GM19240 (cell line): ENCODE measurements around the gene NKX1-2.

Source experiments
- DNase-seq: peaks from one replicate; pipeline ENCODE4 v3.0.0; 2011; ENCODE audit warnings: low spot score; ENCODE audit not compliant: insufficient read length

NKX1-2 gene

DNA sequence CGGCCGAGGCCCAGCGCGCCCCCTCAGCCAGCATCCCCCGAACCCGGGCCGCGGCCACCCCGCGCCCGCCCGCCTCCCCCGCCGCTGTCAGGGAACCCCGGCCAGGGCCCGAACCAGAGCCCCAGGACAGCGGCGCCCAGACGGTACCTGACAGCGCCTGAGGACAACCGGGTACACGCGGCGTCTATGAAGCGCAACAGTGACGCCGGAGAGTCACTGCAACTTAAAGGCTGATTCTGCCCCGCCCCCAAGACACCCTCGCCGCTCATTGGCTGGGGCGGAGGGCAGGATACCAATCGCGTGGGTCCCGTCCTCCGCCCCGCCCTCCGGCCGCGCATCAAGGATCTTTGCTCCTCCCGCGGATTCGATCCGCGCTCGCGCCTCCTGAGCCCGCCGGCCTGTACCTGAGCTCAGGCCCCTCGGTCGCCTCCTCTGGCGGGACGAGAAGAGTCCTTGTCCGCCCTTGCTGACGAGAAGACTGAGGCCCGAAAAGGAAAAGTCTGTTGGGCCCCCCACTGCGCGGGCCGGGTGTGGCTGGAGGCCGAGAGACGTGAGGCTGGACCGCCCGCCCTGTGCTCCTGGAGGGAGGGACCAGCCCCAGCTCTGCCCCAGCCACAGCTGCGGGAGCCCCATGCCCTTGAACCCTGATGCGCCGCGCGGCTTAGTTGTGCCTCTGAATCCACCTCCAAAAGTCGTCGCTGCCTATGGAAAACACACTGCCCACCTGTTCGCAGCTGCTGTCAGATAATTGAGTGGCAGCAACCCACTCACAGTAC lies 30.9 kb downstream of the NKX1-2 start, which contains the start of gene OAT:
Gene OAT, minus strand, starts transcription at position 198 of the 776 bp plus-strand sequence. CDS start 6,752 bp downstream, outside the sequence.
- peak; percentile 84 for DNase-seq

GRCh38 chr10:124417895-124418725 lies 31.7 kb downstream of the NKX1-2 start:
- no peak for DNase-seq

DNA sequence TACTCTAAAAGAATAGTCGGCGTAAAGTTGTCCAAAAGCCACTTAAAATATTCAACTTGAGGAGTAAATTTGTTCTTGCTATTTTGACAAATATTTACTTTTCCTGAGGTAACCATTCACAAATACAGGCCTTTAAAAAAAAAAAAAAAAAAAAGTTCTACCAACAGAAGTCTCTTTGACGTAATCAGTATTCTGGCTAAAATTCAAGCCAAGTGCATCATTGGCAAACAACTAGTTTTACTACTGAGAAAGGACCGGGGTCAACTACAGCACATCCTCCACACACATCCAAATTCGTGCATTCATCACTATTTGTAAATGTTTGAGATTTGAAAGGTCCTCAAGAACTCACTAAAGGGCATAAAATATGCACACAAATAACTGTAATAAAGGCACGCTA lies 33.1 kb downstream of the NKX1-2 start:
- no peak for DNase-seq

DNA sequence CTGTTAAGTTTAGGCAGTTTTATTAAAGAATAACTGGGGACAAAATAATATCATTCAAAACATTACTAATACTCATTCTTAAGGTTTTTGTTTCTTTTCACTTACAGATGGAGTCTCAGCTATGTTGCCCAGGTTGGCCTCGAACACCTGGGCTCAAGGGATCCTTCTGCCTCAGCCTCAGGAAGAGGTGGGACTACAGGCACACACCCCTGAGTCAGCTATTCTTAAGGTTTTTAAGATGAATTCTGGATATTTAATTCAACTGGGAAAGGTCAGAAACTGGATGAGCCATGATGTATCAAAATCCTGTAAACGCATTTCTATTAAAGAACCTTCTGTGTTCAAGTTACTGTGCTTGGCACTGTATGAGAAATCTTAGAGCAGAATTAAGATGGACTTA lies 34.6 kb downstream of the NKX1-2 start:
- no peak for DNase-seq

DNA sequence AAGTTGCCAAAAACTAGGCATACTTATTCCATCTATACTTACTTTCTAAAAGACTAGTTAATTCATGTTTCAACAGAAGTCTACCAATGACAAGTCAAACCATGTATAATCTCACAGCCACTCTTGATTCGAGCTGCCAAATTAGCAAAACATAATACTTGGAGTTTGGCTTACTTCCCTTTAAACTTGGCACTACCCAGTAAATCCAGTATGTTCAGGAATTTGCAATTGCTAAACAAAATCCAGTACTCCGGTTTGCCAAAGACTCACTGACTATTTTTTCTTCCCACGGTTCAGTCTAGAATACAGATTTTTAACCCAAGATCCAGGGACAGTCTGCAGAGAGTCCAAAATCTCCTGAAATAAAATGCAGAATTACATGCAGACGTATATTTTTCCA lies 35.8 kb downstream of the NKX1-2 start:
- no peak for DNase-seq

DNA sequence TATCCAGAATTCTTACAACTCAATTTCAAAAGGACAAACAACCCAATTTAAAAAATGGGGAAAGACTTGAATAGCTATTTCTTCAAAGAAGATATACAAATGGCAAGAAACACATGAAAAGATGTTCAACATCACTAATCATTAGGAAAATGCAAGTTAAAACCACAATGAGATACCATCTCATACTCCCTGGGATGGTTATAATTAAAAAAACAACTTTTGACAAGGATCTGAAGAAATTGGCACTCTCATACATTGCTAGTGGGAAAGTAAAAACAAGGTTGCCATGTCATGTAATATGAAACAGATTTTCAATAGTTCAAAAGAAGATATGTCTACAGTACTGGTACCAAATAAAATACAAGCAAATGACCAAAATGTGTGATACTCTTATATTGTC lies 40.1 kb downstream of the NKX1-2 start:
- DNase-seq: no peak

GRCh38 chr10:124408357-124408756 lies 41.5 kb downstream of the NKX1-2 start:
- no peak for DNase-seq

GRCh38 chr10:124407456-124407855 lies 42.4 kb downstream of the NKX1-2 start:
- no peak for DNase-seq

DNA sequence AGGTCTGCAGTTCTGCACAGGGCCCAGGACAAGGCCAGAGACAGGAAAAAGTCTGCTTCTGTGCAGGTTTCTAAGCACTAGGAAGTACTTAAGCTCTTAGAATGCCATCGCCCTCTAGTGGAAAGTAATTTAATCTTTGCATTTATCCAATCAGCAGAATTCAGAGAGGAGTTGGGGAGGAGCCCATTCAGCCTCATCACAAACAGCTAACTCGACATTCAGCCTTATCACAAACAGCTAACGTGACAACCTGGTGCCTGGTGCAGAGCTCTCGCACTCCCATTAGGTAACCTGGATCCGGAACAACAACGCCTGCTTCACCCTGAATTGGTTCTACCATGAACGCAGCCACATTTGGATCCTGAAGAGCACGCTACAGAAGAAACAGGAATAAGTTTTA lies 46.3 kb downstream of the NKX1-2 start:
- peak; percentile 55 for DNase-seq

GRCh38 chr10:124402273-124402672 lies 47.6 kb downstream of the NKX1-2 start:
- DNase-seq: no peak

DNA sequence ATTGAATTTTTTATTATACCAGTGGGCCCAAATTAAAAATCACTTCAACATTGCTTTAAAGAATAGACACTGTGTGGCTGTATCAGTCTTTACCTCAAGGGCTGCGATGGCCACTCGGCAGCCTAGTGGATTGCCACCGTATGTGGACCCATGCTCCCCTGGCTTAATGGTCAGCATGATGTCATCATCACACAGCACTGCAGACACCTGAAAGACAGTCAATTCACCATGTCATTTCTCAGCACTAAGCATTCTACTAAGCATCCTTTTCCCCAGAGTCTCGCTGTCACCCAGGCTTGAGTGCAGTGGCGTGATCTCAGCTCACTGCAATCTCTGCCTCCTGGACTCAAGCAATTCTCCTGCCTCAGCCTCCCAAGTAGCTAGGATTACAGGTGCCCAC lies 48.2 kb downstream of the NKX1-2 start:
- no peak for DNase-seq
